Duodenal mucosa (tissue), 2 donors: ENCODE data around the gene SLC24A3.

Experiments
- H3K27ac ChIP-seq: one replicate; pipeline ENCODE4 v1.7.0; 2013; ENCODE audit warnings: low read depth, low read length
- H3K27me3 ChIP-seq, 2 donors: one replicate each; pipeline ENCODE4 v1.7.0; 2013; ENCODE audit warnings: low read length in 2 of 2, control low read depth in 1 of 2; ENCODE audit not compliant: insufficient read depth in 2 of 2, control insufficient read depth in 1 of 2
- H3K36me3 ChIP-seq, 2 donors: one replicate each; pipeline ENCODE4 v1.7.0; 2013; ENCODE audit warnings: low read length in 2 of 2, control low read depth in 1 of 2; ENCODE audit not compliant: insufficient read depth in 2 of 2, control insufficient read depth in 1 of 2
- H3K4me1 ChIP-seq, 2 donors: one replicate each; pipeline ENCODE4 v1.7.0; 2013; ENCODE audit warnings: low read length in 2 of 2, control low read depth in 1 of 2; ENCODE audit not compliant: insufficient read depth in 2 of 2, control insufficient read depth in 1 of 2
- H3K4me3 ChIP-seq, 2 donors: one replicate each; pipeline ENCODE4 v1.7.0; 2013; ENCODE audit warnings: low read length in 2 of 2, low read depth in 1 of 2
- H3K9ac ChIP-seq, 2 donors: one replicate each; pipeline ENCODE4 v1.7.0; 2013; ENCODE audit warnings: low read length in 2 of 2, low read depth in 1 of 2
- H3K9me3 ChIP-seq, 2 donors: one replicate each; pipeline ENCODE4 v1.7.0; 2013; ENCODE audit warnings: low read length in 2 of 2, control low read depth in 1 of 2; ENCODE audit not compliant: control insufficient read depth in 1 of 2

The SLC24A3 gene

GRCh38 chr20:19679900-19680495, 467.6 kb downstream of the SLC24A3 start:
- Histone ChIP-seq H3K27me3 (peaks cover 0 to 3% of the 10 kb centered on the region in 2 donors), H3K36me3 (no peaks in the 10 kb centered on the region), H3K4me3 (no peak overlapping the region), H3K9ac (no peak overlapping the region), H3K9me3 (no peaks in the 10 kb centered on the region), H3K4me1 (no peaks in the 10 kb centered on the region), H3K27ac (no peak overlapping the region)

- Histone ChIP-seq H3K4me3 (no peak overlapping the region), H3K27ac (no peak overlapping the region), H3K36me3 (no peaks in the 10 kb centered on the region), H3K27me3 (peaks cover 0 to 3% of the 10 kb centered on the region in 2 donors), H3K4me1 (no peaks in the 10 kb centered on the region), H3K9ac (no peak overlapping the region), H3K9me3 (no peaks in the 10 kb centered on the region)
Measured at GRCh38 chr20:19682249-19682648, 469.8 kb downstream of the SLC24A3 start.

GRCh38 chr20:19683188-19683587, 470.7 kb downstream of the SLC24A3 start:
- Histone ChIP-seq H3K9me3 (no peaks in the 10 kb centered on the region), H3K27me3 (peaks cover 0 to 3% of the 10 kb centered on the region in 2 donors), H3K4me3 (no peak overlapping the region), H3K36me3 (no peaks in the 10 kb centered on the region), H3K4me1 (no peaks in the 10 kb centered on the region), H3K27ac (no peak overlapping the region), H3K9ac (no peak overlapping the region)

GRCh38 chr20:19683822-19684221, 471.4 kb downstream of the SLC24A3 start:
- H3K9me3 ChIP-seq: no peaks in the 10 kb centered on the region
- H3K4me3 ChIP-seq: no peak overlapping the region
- no peaks in the 10 kb centered on the region for H3K36me3 ChIP-seq
- peaks cover 0 to 3% of the 10 kb centered on the region in 2 donors for H3K27me3 ChIP-seq
- no peak overlapping the region for H3K9ac ChIP-seq
- no peaks in the 10 kb centered on the region for H3K4me1 ChIP-seq
- H3K27ac ChIP-seq: no peak overlapping the region

GRCh38 chr20:19688031-19688806, 475.8 kb downstream of the SLC24A3 start:
- H3K36me3 ChIP-seq: no peaks in the 10 kb centered on the region
- no peak overlapping the region for H3K9ac ChIP-seq
- H3K4me3 ChIP-seq: no peak overlapping the region
- H3K27me3 ChIP-seq: no peaks in the 10 kb centered on the region
- no peak overlapping the region for H3K27ac ChIP-seq
- no peaks in the 10 kb centered on the region for H3K9me3 ChIP-seq
- no peaks in the 10 kb centered on the region for H3K4me1 ChIP-seq

GRCh38 chr20:19690462-19690861, 478.0 kb downstream of the SLC24A3 start:
- no peaks in the 10 kb centered on the region for H3K9me3 ChIP-seq
- H3K4me1 ChIP-seq: no peaks in the 10 kb centered on the region
- no peaks in the 10 kb centered on the region for H3K27me3 ChIP-seq
- no peak overlapping the region for H3K9ac ChIP-seq
- H3K27ac ChIP-seq: no peak overlapping the region
- H3K4me3 ChIP-seq: no peak overlapping the region
- no peaks in the 10 kb centered on the region for H3K36me3 ChIP-seq

GRCh38 chr20:19691125-19691524, 478.7 kb downstream of the SLC24A3 start:
- Histone ChIP-seq H3K9me3 (no peaks in the 10 kb centered on the region), H3K27me3 (no peaks in the 10 kb centered on the region), H3K9ac (no peak overlapping the region), H3K4me1 (no peaks in the 10 kb centered on the region), H3K27ac (no peak overlapping the region), H3K4me3 (no peak overlapping the region), H3K36me3 (no peaks in the 10 kb centered on the region)

GRCh38 chr20:19692100-19692499, 479.7 kb downstream of the SLC24A3 start:
- H3K27ac ChIP-seq: no peak overlapping the region
- H3K9me3 ChIP-seq: no peaks in the 10 kb centered on the region
- no peak overlapping the region for H3K9ac ChIP-seq
- no peak overlapping the region for H3K4me3 ChIP-seq
- H3K4me1 ChIP-seq: no peaks in the 10 kb centered on the region
- no peaks in the 10 kb centered on the region for H3K36me3 ChIP-seq
- H3K27me3 ChIP-seq: no peaks in the 10 kb centered on the region

- Histone ChIP-seq H3K4me3 (no peak overlapping the region), H3K9me3 (no peaks in the 10 kb centered on the region), H3K36me3 (no peaks in the 10 kb centered on the region), H3K4me1 (no peaks in the 10 kb centered on the region), H3K27ac (no peak overlapping the region), H3K9ac (no peak overlapping the region), H3K27me3 (no peaks in the 10 kb centered on the region)
Measured at GRCh38 chr20:19692685-19693119, 480.3 kb downstream of the SLC24A3 start.

GRCh38 chr20:19693508-19693907, 481.1 kb downstream of the SLC24A3 start:
- Histone ChIP-seq H3K9ac (no peak overlapping the region), H3K4me3 (no peak overlapping the region), H3K27ac (no peak overlapping the region), H3K27me3 (no peaks in the 10 kb centered on the region), H3K4me1 (no peaks in the 10 kb centered on the region), H3K36me3 (no peaks in the 10 kb centered on the region), H3K9me3 (no peaks in the 10 kb centered on the region)
